Adrenal gland (tissue), 5 donors: Measurements from ENCODE around the gene TPSG1.
"Not testable (repeated sequence)": the region's sequence is repeated elsewhere in the genome, so short reads cannot be mapped to it uniquely, and the experiment has no call there.

Experiments used
- CTCF ChIP-seq, 6 experiments: fragments of 450-650 bp in 4 of 6; fragments of 200-600 bp in 2 of 6; sonication (generic) in 1 of 6; IDR thresholded peaks; 1 replicate in 5 of 6; 2 replicates in 1 of 6; pipeline versions ENCODE4 v1.5.1 to v1.8.0; 2016 to 2021; ENCODE audit warnings: antibody characterized with exemption in 6 of 6, mild to moderate bottlenecking in 2 of 6, moderate library complexity in 1 of 6
- POLR2A ChIP-seq, 2 donors: fragments of 450-650 bp; IDR thresholded peaks; one replicate each; pipeline ENCODE4 v1.6.1; 2017; ENCODE audit warnings: antibody characterized with exemption in 2 of 2, mild to moderate bottlenecking in 2 of 2, moderate library complexity in 1 of 2
- donor health status: DM: no; HTN: no; CAD: no.

DNA sequence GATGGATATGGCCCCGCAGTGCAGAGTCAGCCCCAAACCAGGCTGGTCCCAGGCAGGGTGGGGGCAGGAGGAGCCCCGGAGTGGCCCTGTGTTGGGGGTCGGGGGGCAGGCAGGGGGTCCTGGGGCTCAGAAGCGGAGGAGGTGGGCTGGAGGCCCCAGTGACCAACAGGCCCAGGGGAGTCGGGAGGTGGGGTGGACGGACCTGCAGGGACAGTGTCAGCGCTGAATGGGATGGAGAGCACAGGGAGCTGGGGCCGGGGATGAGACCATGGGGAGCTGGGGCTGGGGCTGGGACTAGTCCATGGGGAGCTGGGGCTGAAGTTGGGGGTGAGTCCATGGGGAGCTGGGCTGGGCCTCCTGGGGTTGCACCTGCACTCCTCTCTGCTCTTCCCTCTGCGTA is 14.5 kb upstream of the TPSG1 start:
- TF ChIP-seq CTCF, POLR2A (IDR thresholded peaks at IDR 0.05): not testable (repeated sequence)
